GM19023 (cell line): ENCODE results near the gene ERP27.

Source experiments
- ATAC-seq: cut with Tn5 transposase; IDR thresholded peaks from one replicate; pipeline ENCODE4 v1.9.1; 2021; ENCODE audit warnings: mild to moderate bottlenecking, moderate library complexity; ENCODE audit not compliant: unreplicated experiment

ERP27 gene

GRCh38 chr12:14871886-14872285 is 66.5 kb downstream of the ERP27 start:
- ATAC-seq, result no peak

GRCh38 chr12:14871247-14871646 is 67.1 kb downstream of the ERP27 start:
- no peak for ATAC-seq

GRCh38 chr12:14868916-14869506 is 69.3 kb downstream of the ERP27 start:
- no peak for ATAC-seq
